Measurements from ENCODE around the gene EPB41L4A.

GRCh38 chr5:112397690-112398089, 21.4 kb downstream of the EPB41L4A start:
- no peak for TF ChIP-seq CEBPB (IDR thresholded peaks at IDR 0.05)
- no peak for TF ChIP-seq MAX (IDR thresholded peaks at IDR 0.05)
- TF ChIP-seq NFIC (IDR thresholded peaks at IDR 0.05): no peak
- TF ChIP-seq TAF1 (IDR thresholded peaks at IDR 0.05; ENCODE audit: low read depth): no peak
- TF ChIP-seq EP300 (IDR thresholded peaks at IDR 0.05; ENCODE audit: borderline replicate concordance): no peak
- TF ChIP-seq REST (IDR thresholded peaks at IDR 0.05; ENCODE audit: low read depth): no peak
- TF ChIP-seq TEAD4 (IDR thresholded peaks at IDR 0.05): no peak
- no peak for TF ChIP-seq YY1 (IDR thresholded peaks at IDR 0.05; ENCODE audit: low read depth)

All from Ishikawa (cell line).